ENCODE measurements around the gene TOMT.

GRCh38 chr11:72079819-72080325 lies 25.9 kb upstream of the TOMT start:
- TF ChIP-seq CTCF (IDR thresholded peaks at IDR 0.05), result no peak
- TF ChIP-seq POLR2A (IDR thresholded peaks at IDR 0.05), result no peak
- TF ChIP-seq EP300 (IDR thresholded peaks at IDR 0.05), result no peak

Measured in suprapubic skin (tissue), 3 donors.